Activated CD8-positive, alpha-beta T cell treated with anti-CD3 and anti-CD28 coated beads for 36 hours (primary cell): ENCODE measurements around the gene SLC39A11. TPM values are rescaled to one million over a fixed set of nuclear protein-coding genes. Genes with fewer than 3 reads are reported as not detected.
"Not testable (repeated sequence)": the region's sequence is repeated elsewhere in the genome, so short reads cannot be mapped to it uniquely, and the experiment has no call there.

Experiments used
- ATAC-seq: fragments of 200-7000 bp; cut with Tn5 transposase; one replicate; pipeline ENCODE4 v1.10.0; 2021; ENCODE audit warnings: mild to moderate bottlenecking, moderate library complexity
- CTCF ChIA-PET: fragments of 350-600 bp; sonication (Branson Sonifier 250); formaldehyde crosslinking; loops from one replicate; lab custom pipeline; 2021; ENCODE audit warnings: antibody characterized with exemption; lab: Charles Lee
- POLR2A ChIA-PET: fragments of 350-600 bp; sonication (Branson Sonifier 250); formaldehyde crosslinking; loops from one replicate; lab custom pipeline; 2021; ENCODE audit warnings: antibody characterized with exemption; lab: Charles Lee
- DNase-seq: peaks from one replicate; pipeline ENCODE4 v3.0.0-alpha.2; 2020
- H3K27ac Mint-ChIP-seq: one replicate; pipeline ENCODE4 v1.8.0; 2021; ENCODE audit warnings: mild to moderate bottlenecking, mixed read lengths
- H3K27me3 Mint-ChIP-seq: one replicate; pipeline ENCODE4 v1.8.0; 2021; ENCODE audit warnings: mixed read lengths
- H3K36me3 Mint-ChIP-seq: one replicate; pipeline ENCODE4 v1.8.0; 2021; ENCODE audit warnings: low read depth, mixed read lengths
- H3K4me1 Mint-ChIP-seq: one replicate; pipeline ENCODE4 v1.8.0; 2021; ENCODE audit warnings: low read depth, mixed read lengths
- H3K4me3 Mint-ChIP-seq: one replicate; pipeline ENCODE4 v1.8.0; 2021; ENCODE audit warnings: mild to moderate bottlenecking, moderate library complexity, mixed read lengths
- H3K9me3 Mint-ChIP-seq: one replicate; pipeline ENCODE4 v1.8.0; 2021; ENCODE audit warnings: mixed read lengths
- CTCF ChIP-seq: fragments of 200-600 bp; IDR thresholded peaks from one replicate; pipeline ENCODE4 v1.8.0; 2022; ENCODE audit warnings: antibody characterized with exemption, mild to moderate bottlenecking
- intact Hi-C: fragments of 100-400 bp; cut with micrococcal nuclease; formaldehyde crosslinking; loops from one replicate; pipeline ENCODE4 v1.10.0; 2022
- total RNA-seq, 2 experiments: library from RNA; stranded (reverse); gene quantifications; one replicate each; pipeline ENCODE4 v1.2.3, GENCODE V29; 2021

The SLC39A11 gene
- total RNA-seq, 2 experiments from 2014 or later, result 14.4 to 14.9 TPM

GRCh38 chr17:73103641-73104335 lies 11.3 kb upstream of the SLC39A11 start:
- Mint-ChIP-seq H3K4me1 (no peaks in the 10 kb centered on the region), H3K9me3 (no peaks in the 10 kb centered on the region), H3K36me3 (no peaks in the 10 kb centered on the region), H3K27ac (no peak overlapping the region), H3K27me3 (peaks cover 2% of the 10 kb centered on the region), H3K4me3 (no peak overlapping the region)
- CTCF ChIA-PET, result no interaction called here
- ATAC-seq, result no peak
- POLR2A ChIA-PET, result no interaction called here
- intact Hi-C loops, result no loop called here
- TF ChIP-seq CTCF, result no peak
- DNase-seq, result no peak

- ChIA-PET POLR2A (no interaction called here), CTCF (no interaction called here)
- ATAC-seq (no peak), DNase-seq (no peak)
- TF ChIP-seq CTCF, result no peak
- no peaks in the 10 kb centered on the region for H3K9me3 Mint-ChIP-seq
- intact Hi-C loops, result no loop called here
- H3K4me3 Mint-ChIP-seq, result no peak overlapping the region
- H3K27ac Mint-ChIP-seq, result no peak overlapping the region
- peaks cover 2% of the 10 kb centered on the region for H3K27me3 Mint-ChIP-seq
- H3K36me3 Mint-ChIP-seq, result no peaks in the 10 kb centered on the region
- H3K4me1 Mint-ChIP-seq, result no peaks in the 10 kb centered on the region
These were observed 8.5 kb upstream of the SLC39A11 start for GRCh38 chr17:73101031-73101430.

- ChIA-PET CTCF (no interaction called here), POLR2A (no interaction called here)
- no peak for TF ChIP-seq CTCF
- Mint-ChIP-seq H3K27me3 (peaks cover 2% of the 10 kb centered on the region), H3K4me1 (no peaks in the 10 kb centered on the region), H3K36me3 (no peaks in the 10 kb centered on the region), H3K4me3 (no peak overlapping the region), H3K27ac (no peak overlapping the region), H3K9me3 (no peaks in the 10 kb centered on the region)
- intact Hi-C loops, result no loop called here
- DNase-seq, result no peak
- ATAC-seq, result no peak
These were observed 7.9 kb upstream of the SLC39A11 start for GRCh38 chr17:73100363-73100762.

GRCh38 chr17:73099511-73099910 lies 7.0 kb upstream of the SLC39A11 start:
- H3K27ac Mint-ChIP-seq, result no peak overlapping the region
- intact Hi-C loops, result no loop called here
- no peaks in the 10 kb centered on the region for H3K4me1 Mint-ChIP-seq
- ChIA-PET POLR2A (no interaction called here), CTCF (no interaction called here)
- peaks cover 2% of the 10 kb centered on the region for H3K27me3 Mint-ChIP-seq
- no peak for ATAC-seq
- DNase-seq, result no peak
- no peaks in the 10 kb centered on the region for H3K36me3 Mint-ChIP-seq
- H3K9me3 Mint-ChIP-seq, result no peaks in the 10 kb centered on the region
- TF ChIP-seq CTCF, result no peak
- no peak overlapping the region for H3K4me3 Mint-ChIP-seq

- no peak overlapping the region for H3K4me3 Mint-ChIP-seq
- DNase-seq, result no peak
- H3K9me3 Mint-ChIP-seq, result no peaks in the 10 kb centered on the region
- no peak for ATAC-seq
- intact Hi-C loops, result no loop called here
- H3K27ac Mint-ChIP-seq, result no peak overlapping the region
- CTCF ChIA-PET, result no interaction called here
- H3K4me1 Mint-ChIP-seq, result no peaks in the 10 kb centered on the region
- POLR2A ChIA-PET, result no interaction called here
- peaks cover 2% of the 10 kb centered on the region for H3K27me3 Mint-ChIP-seq
- TF ChIP-seq CTCF, result no peak
- H3K36me3 Mint-ChIP-seq, result no peaks in the 10 kb centered on the region
These were observed 6.4 kb upstream of the SLC39A11 start for GRCh38 chr17:73098919-73099318.

- H3K36me3 Mint-ChIP-seq, DNase-seq, intact Hi-C loops, ATAC-seq, H3K27ac Mint-ChIP-seq, H3K9me3 Mint-ChIP-seq, H3K4me3 Mint-ChIP-seq, CTCF ChIA-PET, POLR2A ChIA-PET, H3K27me3 Mint-ChIP-seq, H3K4me1 Mint-ChIP-seq: not testable (repeated sequence)
These were observed 5.7 kb upstream of the SLC39A11 start for GRCh38 chr17:73097973-73098765.
